GM12878 (cell line): ENCODE measurements around the gene MYOC. TPM values are rescaled to one million over a fixed set of nuclear protein-coding genes. Genes with fewer than 3 reads are reported as not detected.

Source experiments
- ATAC-seq: fragments of 200-7000 bp; cut with Tn5 transposase; 3 replicates; pipeline ENCODE4 v1.9.1; 2020; ENCODE audit warnings: mild to moderate bottlenecking, moderate library complexity
- BruUV-seq: library from RNA; stranded (reverse); fragments of 400-500 nt; replicated peaks from 2 replicates; lab custom pipeline; 2021; lab: Mats Ljungman, UMichigan
- CTCF ChIA-PET: fragments of 300-600 bp; sonication (Branson Sonifier 250); formaldehyde crosslinking; extraction: SDS; loops from one replicate; lab custom pipeline; 2021; ENCODE audit warnings: inconsistent platforms; lab: Yijun Ruan, JAX
- POLR2A ChIA-PET: fragments of 350-600 bp; formaldehyde crosslinking; extraction: SDS; loops from one replicate; lab custom pipeline; 2021; ENCODE audit warnings: inconsistent platforms; lab: Charles Lee
- RAD21 ChIA-PET: fragments of 300-600 bp; sonication (Branson Sonifier 250); formaldehyde crosslinking; loops from one replicate; lab custom pipeline; 2023; ENCODE audit warnings: antibody characterized with exemption; ENCODE audit not compliant: unreplicated experiment; lab: Charles Lee
- SMC1A ChIA-PET: fragments of 300-600 bp; sonication (Branson Sonifier 250); formaldehyde crosslinking; loops from one replicate; lab custom pipeline; 2023; ENCODE audit not compliant: unreplicated experiment, uncharacterized antibody; lab: Charles Lee
- DNase-seq: peaks from one replicate; pipeline ENCODE4 v3.0.0-alpha.2; 2011; ENCODE audit warnings: low read depth, low spot score
- FAIRE-seq: peaks from 3 replicates; lab custom pipeline; 2011; peaks lifted over from hg19 to GRCh38; lab: Jason Lieb, UNC
- H2AFZ ChIP-seq: 2 replicates; pipeline ENCODE4 v1.6.0; 2011; ENCODE audit warnings: low read depth, low read length, control low read depth; ENCODE audit not compliant: control insufficient read depth
- H3K27ac ChIP-seq: 2 replicates; pipeline ENCODE4 v1.5.1; 2011; ENCODE audit warnings: control low read depth; ENCODE audit not compliant: control insufficient read depth, insufficient read depth
- H3K27me3 ChIP-seq, 2 experiments: replicated peaks in 1 of 2; 2 replicates each; pipeline versions ENCODE4 v1.6.0 to v1.6.1; 2011; ENCODE audit warnings: low read length in 1 of 2; ENCODE audit not compliant: control insufficient read depth in 2 of 2, insufficient read depth in 2 of 2
- H3K36me3 ChIP-seq, 2 experiments: 2 replicates each; pipeline ENCODE4 v1.5.1; 2011; ENCODE audit warnings: low read length in 1 of 2; ENCODE audit not compliant: control insufficient read depth in 2 of 2, insufficient read depth in 2 of 2
- H3K4me1 ChIP-seq: 2 replicates; pipeline ENCODE4 v1.6.1; 2011; ENCODE audit warnings: mild to moderate bottlenecking, low read length, moderate library complexity, mixed read lengths; ENCODE audit not compliant: control insufficient read depth, insufficient read depth
- H3K4me2 ChIP-seq: 2 replicates; pipeline ENCODE4 v1.6.0; 2011; ENCODE audit warnings: control low read depth; ENCODE audit not compliant: control insufficient read depth, insufficient read depth
- H3K4me3 ChIP-seq: fragments of 200-600 bp; sonication (generic); 2 replicates; pipeline ENCODE4 v1.5.1; 2016
- H3K79me2 ChIP-seq: 2 replicates; pipeline ENCODE4 v1.6.0; 2011; ENCODE audit warnings: low read length; ENCODE audit not compliant: control insufficient read depth, insufficient read depth
- H3K9ac ChIP-seq: 2 replicates; pipeline ENCODE4 v1.8.0; 2011; ENCODE audit warnings: low read length, control low read depth, mixed read lengths; ENCODE audit not compliant: control insufficient read depth, insufficient read depth
- H3K9me3 ChIP-seq: replicated peaks from 3 replicates; pipeline ENCODE4 v1.5.1; 2011; ENCODE audit warnings: mild to moderate bottlenecking, low read length; ENCODE audit not compliant: control insufficient read depth, insufficient read depth
- H4K20me1 ChIP-seq: 2 replicates; pipeline ENCODE4 v1.6.0; 2011; ENCODE audit not compliant: control insufficient read depth, insufficient read depth
- BMI1 ChIP-seq: fragments of 450-650 bp; IDR thresholded peaks from 2 replicates; pipeline ENCODE4 v1.6.1; 2016; ENCODE audit warnings: mild to moderate bottlenecking, moderate library complexity, borderline replicate concordance
- PBX3 ChIP-seq: IDR thresholded peaks from 2 replicates; pipeline ENCODE4 v1.6.1; 2011; ENCODE audit warnings: mild to moderate bottlenecking, low read depth, low read length, moderate library complexity; ENCODE audit not compliant: insufficient replicate concordance
- PRDM15 ChIP-seq: fragments of 450-650 bp; formaldehyde crosslinking; IDR thresholded peaks from 2 replicates; pipeline ENCODE4 v1.4.0; 2020; ENCODE audit warnings: mild to moderate bottlenecking, moderate library complexity
- SMC3 ChIP-seq: IDR thresholded peaks from 2 replicates; pipeline ENCODE4 v1.6.1; 2011; ENCODE audit warnings: low read length, improper control_type of control experiment, borderline replicate concordance
- SREBF1 ChIP-seq: IDR thresholded peaks from 2 replicates; pipeline ENCODE4 v1.6.1; 2012; ENCODE audit warnings: mild to moderate bottlenecking, low read length
- SRF ChIP-seq, 2 experiments: IDR thresholded peaks; 2 replicates each; pipeline ENCODE4 v1.6.1; 2011; ENCODE audit warnings: low read depth in 2 of 2, low read length in 2 of 2, mild to moderate bottlenecking in 1 of 2, moderate library complexity in 1 of 2
- TCF7 ChIP-seq: IDR thresholded peaks from 2 replicates; pipeline ENCODE4 v1.6.1; 2014; ENCODE audit warnings: antibody characterized with exemption, borderline replicate concordance
- WRNIP1 ChIP-seq: IDR thresholded peaks from 2 replicates; pipeline ENCODE4 v1.6.1; 2011; ENCODE audit warnings: low read depth, low read length, improper control_type of control experiment, borderline replicate concordance
- ZNF217 ChIP-seq: fragments of 450-650 bp; IDR thresholded peaks from 2 replicates; pipeline ENCODE4 v1.6.1; 2017; ENCODE audit warnings: antibody characterized with exemption, mild to moderate bottlenecking
- WGBS: methylation state at CpG from one replicate; pipeline ENCODE4 v1.1.6; 2016; ENCODE audit warnings: low lambda C conversion rate; ENCODE audit not compliant: insufficient replicate concordance, insufficient coverage; ENCODE audit errors: missing lambda C conversion rate; 5-methylcytosine and 5-hydroxymethylcytosine counted together
- in situ Hi-C: fragments of 300-500 bp; cut with MboI; formaldehyde crosslinking; loops from 9 replicates; pipeline ENCODE4 v1.14.3; 2018; ENCODE audit warnings: mixed read lengths
- intact Hi-C: fragments of 100-400 bp; cut with micrococcal nuclease; formaldehyde crosslinking; loops from one replicate; pipeline ENCODE4 v1.14.2; 2022; ENCODE audit not compliant: unreplicated experiment
- polyA plus RNA-seq, 11 experiments: library from polyadenylated mRNA; depleted of rRNA in 4 of 11; unstranded in 6 of 11; stranded (reverse) in 5 of 11; fragments of >200 nt; fragmentation: Nextera tagmentation in 4 of 11; fragmentation: Illumina TruSeq in 1 of 11; extraction: Ambion mirVana in 4 of 11; extraction: Trizol in 1 of 11; gene quantifications; 1 replicate in 1 of 11; 2 replicates in 10 of 11; pipeline versions ENCODE4 v1.2.1 to v1.2.3, GENCODE V29; 2011 to 2016; ENCODE audit warnings: inconsistent platforms in 2 of 11, missing spikeins in 2 of 11, low read depth in 1 of 11
- total RNA-seq, 4 experiments: library from RNA; depleted of rRNA in 3 of 4; stranded (reverse); fragments of >200 nt in 3 of 4; fragmentation: Illumina TruSeq in 1 of 4; extraction: Trizol in 1 of 4; gene quantifications; 2 replicates each; pipeline versions ENCODE4 v1.2.1 to v1.2.3, GENCODE V29; 2013 to 2021

Gene MYOC
- total and polyA plus RNA-seq, 10 of the 15 experiments (the other 5 are each of a cell fraction or from before 2014, with no cell fraction given), result not detected

GRCh38 chr1:171640225-171640624 is 12.3 kb downstream of the MYOC start:
- no TSS peak for BruUV-seq
- no peaks in the 10 kb centered on the region for H4K20me1 ChIP-seq
- H3K79me2 ChIP-seq, result no peaks in the 10 kb centered on the region
- H3K27me3 ChIP-seq, result peaks cover 0 to 4% of the 10 kb centered on the region in 2 experiments; a peak in 1 of 4 replicates
- H3K36me3 ChIP-seq, result no peaks in the 10 kb centered on the region
- no peak overlapping the region for H3K27ac ChIP-seq
- H3K4me2 ChIP-seq, result no peak overlapping the region
- in situ Hi-C loops, result loop anchor here (5.0 kb wide), 1 partner anchor 342 kb away; no protein-coding TSS in a partner anchor
- ATAC-seq, result no peak
- RAD21 ChIA-PET, result interaction anchor here (0.6 to 1.1 kb wide), 2 partner anchors 14 to 36 kb away, joined by 5 read pairs; no protein-coding TSS in a partner anchor
- no peak for FAIRE-seq
- H3K9ac ChIP-seq, result no peak overlapping the region
- TF ChIP-seq TCF7, result no peak
- TF ChIP-seq BMI1, result no peak
- TF ChIP-seq SREBF1, result no peak
- no peak for TF ChIP-seq WRNIP1
- TF ChIP-seq, all 136 proteins: peak for 0
- SMC1A ChIA-PET, result interaction anchor here (0.6 kb wide), 1 partner anchor 82 kb away, joined by 3 read pairs; no protein-coding TSS in a partner anchor
- no peaks in the 10 kb centered on the region for H3K9me3 ChIP-seq
- POLR2A ChIA-PET, result interaction anchor here (0.6 kb wide), 2 partner anchors 27 to 71 kb away, joined by 3 to 5 read pairs; no protein-coding TSS in a partner anchor
- CTCF ChIA-PET, result interaction anchor here (1.2 kb wide), 1 partner anchor 15 kb away, joined by 4 read pairs; no protein-coding TSS in a partner anchor
- H3K4me1 ChIP-seq, result no peaks in the 10 kb centered on the region
- intact Hi-C loops, result loop anchor here (10.0 kb wide), 1 partner anchor 145 kb away; the partner anchor contains the start of gene METTL13
- H3K4me3 ChIP-seq, result no peak overlapping the region
- WGBS, result 89% methylated on average over 1 of the region's 1 CpG
- DNase-seq, result no peak
- H2AFZ ChIP-seq, result no peak overlapping the region

GRCh38 chr1:171637928-171638576 is 14.4 kb downstream of the MYOC start:
- TF ChIP-seq PBX3 (no peak), SRF (IDR thresholded peaks at IDR 0.05; ENCODE audit: low read depth in 2 of 2, low read length in 2 of 2) (no peak), PRDM15 (CRISPR knock-in tag) (no peak), SMC3 (no peak), ZNF217 (no peak), SREBF1 (no peak)
- WGBS, result 10% methylated on average over 4 of the region's 4 CpGs
- no peak overlapping the region for H3K9ac ChIP-seq
- no TSS peak for BruUV-seq
- H3K9me3 ChIP-seq, result no peaks in the 10 kb centered on the region
- FAIRE-seq, result no peak
- intact Hi-C loops, result no loop called here
- H3K4me3 ChIP-seq, result no peak overlapping the region
- H3K36me3 ChIP-seq, result no peaks in the 10 kb centered on the region
- H3K4me1 ChIP-seq, result no peaks in the 10 kb centered on the region
- peaks cover 0 to 4% of the 10 kb centered on the region in 2 experiments; a peak in 1 of 4 replicates for H3K27me3 ChIP-seq
- ChIA-PET RAD21 (no interaction called here), SMC1A (interaction anchor here (1.0 kb wide), 1 partner anchor 9 kb away, joined by 4 read pairs; no protein-coding TSS in a partner anchor), CTCF (interaction anchor here (1.2 kb wide), 1 partner anchor 13 kb away, joined by 3 read pairs; no protein-coding TSS in a partner anchor), POLR2A (no interaction called here)
- H2AFZ ChIP-seq, result no peak overlapping the region
- in situ Hi-C loops, result no loop called here
- H4K20me1 ChIP-seq, result no peaks in the 10 kb centered on the region
- H3K4me2 ChIP-seq, result no peak overlapping the region
- H3K79me2 ChIP-seq, result no peaks in the 10 kb centered on the region
- no peak for DNase-seq
- no peak for ATAC-seq
- H3K27ac ChIP-seq, result no peak overlapping the region
